HG03575 (cell line): Measurements from ENCODE around the gene GABRR1.
"Not testable (repeated sequence)": the region's sequence is repeated elsewhere in the genome, so short reads cannot be mapped to it uniquely, and the experiment has no call there.

Source experiments
- ATAC-seq: cut with Tn5 transposase; IDR thresholded peaks from one replicate; pipeline ENCODE4 v1.9.1; 2021; ENCODE audit not compliant: unreplicated experiment, insufficient number of reproducible peaks, low FRiP score; ENCODE audit errors: extremely low read depth

GABRR1 gene

DNA sequence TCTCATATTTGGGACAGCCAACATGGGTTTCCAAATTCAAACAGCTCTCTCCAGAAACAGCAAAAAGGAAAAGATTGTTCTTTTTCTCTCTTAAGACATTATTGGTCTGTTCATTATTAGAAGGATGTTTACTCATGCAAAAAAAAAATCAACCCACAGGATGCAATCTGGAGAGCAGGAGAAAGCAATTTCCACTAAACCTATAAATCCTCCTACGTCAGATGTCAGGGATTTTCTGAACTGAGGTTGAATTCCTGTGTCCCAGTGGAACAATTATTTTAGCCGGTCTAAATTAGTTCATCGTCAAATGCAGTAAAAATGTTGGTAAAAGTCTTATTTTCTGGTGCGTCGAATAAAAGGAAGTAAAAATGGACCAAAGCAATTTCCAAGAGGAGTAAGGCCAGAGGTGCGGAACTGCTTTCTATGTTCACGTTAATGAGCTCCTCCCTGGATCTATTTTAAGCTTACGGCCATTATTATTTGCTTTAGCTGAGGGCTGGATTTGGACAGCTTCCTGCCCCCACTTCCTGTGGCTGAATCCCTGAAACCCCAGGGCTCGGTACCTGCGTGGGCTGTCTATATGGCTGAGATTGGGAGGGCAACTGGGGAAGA, at the start of gene GABRR1:
TSS of gene GABRR1 (minus strand) at position 60 of the 612 bp plus-strand sequence. CDS start at position 24, 36 bp downstream.
- no peak for ATAC-seq

DNA sequence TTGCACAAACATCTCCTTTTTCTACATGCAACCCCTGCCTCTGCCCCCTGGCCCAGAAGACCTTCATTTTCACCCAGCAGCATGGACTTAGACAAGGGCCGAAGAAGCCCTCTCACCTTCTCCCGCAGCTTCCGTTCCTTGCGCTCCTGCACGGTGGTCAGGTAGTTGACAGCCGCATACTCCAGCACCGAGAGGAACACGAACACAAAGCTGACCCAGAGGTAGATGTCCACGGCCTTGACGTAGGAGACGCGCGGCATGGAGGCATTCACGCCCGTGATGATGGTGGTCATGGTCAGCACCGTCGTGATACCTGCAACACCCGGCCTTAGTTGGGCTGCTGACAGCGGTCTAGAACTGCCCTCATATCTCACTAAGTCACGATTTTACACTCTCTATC, 47.1 kb upstream of the GABRR1 start:
- ATAC-seq = no peak

DNA sequence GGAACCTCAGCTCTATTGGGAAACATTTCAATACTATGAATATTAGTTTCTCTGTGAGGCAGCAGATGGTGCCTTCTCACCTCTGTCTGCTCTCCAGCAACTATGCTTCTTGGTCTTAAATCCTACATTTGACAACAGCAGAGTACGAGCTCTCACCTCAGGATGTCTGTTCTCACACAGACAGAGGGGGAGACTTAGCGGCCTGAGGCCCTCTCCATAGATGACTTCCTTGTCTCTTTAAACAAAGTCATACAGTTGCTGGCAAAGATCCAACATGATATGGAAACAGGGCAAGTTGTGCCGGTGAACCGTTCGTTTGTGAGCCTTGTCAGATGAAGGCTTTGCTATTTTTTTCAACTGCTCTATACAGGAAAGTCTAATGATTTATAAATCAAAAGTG, 43.7 kb upstream of the GABRR1 start:
- ATAC-seq = no peak

DNA sequence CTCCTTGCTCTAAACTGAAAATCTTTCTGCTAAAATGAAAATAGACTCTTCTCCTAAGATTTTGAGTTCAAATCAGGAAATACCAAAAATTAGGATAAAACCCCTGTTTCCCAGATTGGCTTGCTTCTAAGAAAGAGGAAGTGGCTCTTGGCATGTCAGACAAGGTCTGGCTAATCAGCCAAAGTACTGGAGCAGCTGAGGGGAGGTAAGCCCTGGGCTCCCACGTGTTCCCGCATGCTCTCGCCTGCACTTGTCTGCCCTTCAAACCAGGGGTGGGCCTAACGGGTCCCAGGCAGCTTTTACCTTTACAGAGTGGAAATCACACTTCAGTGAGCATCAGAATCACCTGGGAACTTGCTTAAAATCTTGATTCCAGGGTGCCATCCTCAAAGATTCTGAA, 43.2 kb upstream of the GABRR1 start:
- ATAC-seq = no peak

DNA sequence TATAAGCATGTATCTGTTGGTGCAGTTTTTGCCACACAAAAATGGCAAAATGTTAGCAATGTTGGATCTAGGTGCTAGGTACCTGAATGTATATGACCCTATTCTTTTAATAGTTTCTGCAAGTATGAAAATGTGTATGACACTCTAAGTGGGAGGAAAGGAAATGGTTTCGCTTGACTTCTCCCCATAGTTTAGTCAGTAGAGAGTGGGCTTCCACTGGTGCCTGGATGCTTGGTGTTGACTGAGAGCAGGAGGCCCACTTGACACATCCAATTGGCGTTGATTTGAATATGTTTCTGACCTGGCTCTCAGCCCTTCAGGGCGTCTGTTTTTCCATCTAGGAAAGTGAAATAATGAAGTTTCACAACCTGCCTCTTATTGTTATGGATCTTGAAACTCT, 41.8 kb upstream of the GABRR1 start:
- ATAC-seq = peak; percentile 77

DNA sequence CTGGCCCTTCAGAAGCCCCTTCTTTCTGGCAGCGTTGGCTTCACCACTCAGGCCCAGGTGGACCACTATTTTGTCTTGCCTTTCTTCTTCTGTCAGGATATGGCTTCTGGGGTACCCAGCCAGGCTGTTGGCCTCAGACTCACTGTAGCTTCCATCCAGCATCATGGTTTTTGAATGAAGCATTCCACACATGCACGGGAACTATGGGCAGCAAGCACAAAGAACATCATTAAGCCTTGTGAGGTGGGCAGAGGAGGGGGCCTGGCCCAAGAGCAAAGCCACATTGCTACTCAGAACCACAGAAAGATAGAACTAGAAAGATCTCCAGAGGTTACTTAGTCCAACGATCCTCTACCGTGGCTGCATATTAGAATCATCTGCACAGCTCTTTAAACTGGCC, 40.6 kb upstream of the GABRR1 start:
- no peak for ATAC-seq

DNA sequence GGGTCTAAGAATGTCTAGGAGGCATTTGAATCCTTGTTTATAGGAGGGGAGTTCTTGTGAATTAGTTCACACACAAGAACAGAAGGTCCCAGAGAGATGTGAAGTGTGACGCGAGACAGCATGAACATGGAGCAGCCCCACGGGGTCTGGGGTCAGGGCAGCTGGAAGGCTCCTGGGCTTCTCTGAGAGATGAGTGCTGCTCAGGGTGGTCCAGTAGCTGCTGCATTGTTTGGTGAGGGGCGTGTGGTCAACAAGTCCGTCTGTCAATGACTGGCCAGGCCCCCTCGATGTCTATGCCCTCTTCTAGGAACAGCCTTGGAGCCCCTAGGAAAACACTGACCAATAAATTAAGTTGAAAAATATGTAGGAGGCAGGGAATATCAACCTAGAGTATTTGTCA, 40.2 kb upstream of the GABRR1 start:
- ATAC-seq = no peak

DNA sequence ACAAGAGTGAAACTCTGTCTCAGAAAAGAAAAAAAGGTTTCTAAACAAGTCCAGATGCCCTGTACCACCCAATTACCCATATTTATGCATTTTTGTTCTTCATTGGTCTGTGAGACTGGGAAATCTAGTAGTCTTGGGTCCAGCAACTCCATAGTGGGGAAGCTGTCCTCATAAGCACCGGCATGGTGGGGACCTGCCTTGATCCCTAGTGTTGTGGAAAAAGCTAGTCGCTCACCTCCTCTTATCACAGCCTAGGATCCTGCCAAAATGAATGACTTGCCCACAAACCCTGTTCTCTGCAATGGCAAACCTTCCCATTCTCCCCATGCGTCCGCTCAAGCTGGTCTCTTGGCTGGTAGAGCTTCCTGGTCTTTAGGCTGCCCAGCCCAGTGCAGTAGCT, 38.3 kb upstream of the GABRR1 start:
- no peak for ATAC-seq

DNA sequence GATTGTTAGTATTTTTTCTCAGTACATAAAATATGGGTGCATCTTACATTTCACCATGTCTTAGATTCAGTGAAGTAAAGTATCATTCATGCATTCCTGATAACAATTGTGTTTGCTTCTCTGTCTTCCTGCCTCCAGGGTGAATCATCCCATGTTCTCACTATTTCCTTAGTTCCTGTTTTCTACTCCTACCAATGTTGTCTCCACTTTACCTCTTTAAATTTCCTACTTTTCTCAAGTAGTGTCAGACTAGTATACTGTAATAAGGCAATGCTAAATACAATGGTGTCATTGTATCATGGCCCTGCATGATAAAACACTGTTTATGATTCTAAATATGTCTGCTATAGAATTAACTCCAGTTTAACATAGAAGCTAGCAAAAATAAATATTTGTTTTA, 37.4 kb upstream of the GABRR1 start:
- ATAC-seq = no peak

DNA sequence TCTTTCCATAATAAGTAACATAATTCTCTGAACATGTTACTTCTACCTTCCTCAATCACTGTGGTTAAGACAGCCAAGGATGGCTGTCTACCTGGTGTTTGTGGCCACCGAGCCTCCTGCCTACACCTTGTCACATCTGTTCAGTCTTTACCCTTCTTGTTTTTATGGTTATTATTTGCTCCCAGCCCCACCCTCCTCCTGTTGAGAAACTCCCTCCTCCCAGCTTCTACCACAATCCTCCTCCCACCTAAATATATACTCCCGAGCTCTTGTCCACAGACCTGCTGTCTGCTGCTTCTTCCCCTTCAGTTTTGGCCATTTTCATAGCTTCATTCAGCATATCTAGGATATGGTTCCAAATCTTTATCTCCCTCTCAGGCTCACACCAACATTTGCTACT, 35.7 kb upstream of the GABRR1 start:
- ATAC-seq = no peak

DNA sequence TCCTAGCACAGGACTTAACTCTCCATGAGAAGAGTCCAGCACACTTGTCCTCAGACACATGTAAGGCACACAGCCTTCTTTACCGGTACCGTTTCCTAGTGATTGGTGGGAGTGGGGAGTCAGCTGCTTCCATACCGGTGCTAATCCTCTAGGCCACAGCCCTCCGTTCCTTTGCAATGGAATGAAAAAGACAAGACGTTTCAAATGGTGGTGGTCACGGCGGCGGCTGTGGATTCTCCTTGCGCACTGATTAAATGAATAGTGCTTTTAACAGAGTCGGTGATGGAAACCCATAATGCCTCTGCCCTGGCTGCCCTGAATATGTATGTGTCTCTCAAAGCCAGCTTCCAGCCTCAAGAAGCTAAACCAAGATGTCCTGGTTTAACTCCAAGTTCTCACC, 34.8 kb upstream of the GABRR1 start:
- no peak for ATAC-seq

DNA sequence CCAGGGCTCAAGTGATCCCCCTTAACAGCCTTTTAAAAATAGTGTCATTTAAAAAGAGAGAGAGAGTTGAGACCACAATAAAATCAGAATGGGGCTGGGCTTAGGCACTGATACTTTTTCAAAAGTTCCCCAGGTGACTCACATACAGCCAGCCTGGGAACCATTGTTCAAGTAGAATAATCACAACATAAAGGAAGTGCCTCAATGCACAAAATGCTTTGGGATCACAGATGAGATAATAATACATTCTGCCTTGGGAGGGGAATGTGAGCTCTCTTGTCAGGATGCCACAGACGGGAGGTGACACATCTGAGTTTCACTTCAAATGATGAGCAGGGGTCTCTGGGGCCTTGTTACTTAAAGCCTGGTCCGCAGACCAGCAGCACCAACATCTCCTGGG, 34.0 kb upstream of the GABRR1 start:
- ATAC-seq = no peak

DNA sequence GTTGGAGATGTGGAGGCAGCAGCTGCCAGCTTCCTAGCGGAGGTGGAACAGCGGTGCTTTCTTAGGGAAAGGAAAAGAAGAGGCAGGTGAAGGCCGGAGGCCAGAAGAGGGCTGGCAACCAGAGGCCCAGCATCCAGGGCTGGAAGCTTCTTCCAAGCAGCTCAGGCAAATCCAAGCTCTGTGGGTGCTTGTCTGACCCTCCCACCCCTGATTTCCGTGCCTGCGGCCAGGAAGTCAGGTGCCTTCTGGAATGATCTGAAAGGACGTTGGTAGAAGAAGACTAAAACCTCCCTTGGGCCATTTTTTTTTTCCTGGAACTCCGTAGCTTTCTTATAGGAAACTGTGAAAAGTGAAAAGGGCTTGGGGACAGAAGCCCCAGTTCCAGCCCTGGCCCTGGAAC, 33.1 kb upstream of the GABRR1 start:
- no peak for ATAC-seq

DNA sequence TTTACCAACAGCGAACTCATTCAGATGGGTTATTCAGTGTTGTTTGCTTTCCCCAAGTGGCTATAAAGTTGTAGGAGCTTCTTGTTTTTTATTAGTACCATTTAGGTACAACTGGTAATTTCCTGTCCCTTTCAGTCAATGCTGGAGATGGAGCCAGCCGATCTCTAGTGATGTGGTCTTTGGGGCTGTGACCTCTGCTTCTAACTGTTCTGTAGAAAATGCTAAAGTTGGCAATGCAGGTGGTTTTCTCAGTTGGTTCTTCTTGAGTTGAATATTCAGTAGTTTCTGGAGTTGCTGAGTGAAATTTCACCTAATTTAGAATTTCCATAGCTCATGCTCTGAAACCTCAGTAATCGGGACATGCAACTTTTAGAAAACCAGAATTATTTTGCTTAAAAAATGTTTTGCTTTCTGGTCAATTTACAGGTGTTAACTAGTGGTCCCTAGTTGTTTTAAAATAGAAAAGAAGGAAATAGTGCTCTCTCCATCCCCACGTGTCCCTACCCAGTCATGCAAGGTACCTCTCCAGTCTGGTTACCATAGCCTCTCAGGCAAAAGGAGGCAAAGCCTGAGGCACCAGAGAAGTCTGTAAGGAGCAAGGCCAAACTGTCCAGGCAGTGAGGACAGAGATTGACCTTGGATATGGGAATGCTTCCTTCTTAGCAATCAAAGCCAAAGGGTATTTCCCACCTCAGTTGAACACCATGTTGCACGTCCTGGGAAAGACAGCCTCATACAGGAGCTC, 27.3 kb upstream of the GABRR1 start:
- ATAC-seq = no peak

DNA sequence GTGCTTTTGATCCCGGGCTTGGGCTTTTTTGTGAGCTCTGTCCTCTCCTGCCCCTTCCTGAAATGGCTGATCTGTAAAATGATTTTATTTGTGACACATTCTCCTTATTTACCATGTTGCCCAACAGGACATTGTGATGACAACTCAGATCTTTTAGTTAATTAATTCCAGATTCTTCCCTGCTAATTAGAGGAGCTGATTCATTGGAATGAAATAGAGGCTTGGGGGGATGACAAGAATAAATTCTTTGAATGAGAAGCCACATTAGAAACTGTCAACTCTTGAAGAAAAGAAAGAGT, 26.1 kb upstream of the GABRR1 start:
- no peak for ATAC-seq

DNA sequence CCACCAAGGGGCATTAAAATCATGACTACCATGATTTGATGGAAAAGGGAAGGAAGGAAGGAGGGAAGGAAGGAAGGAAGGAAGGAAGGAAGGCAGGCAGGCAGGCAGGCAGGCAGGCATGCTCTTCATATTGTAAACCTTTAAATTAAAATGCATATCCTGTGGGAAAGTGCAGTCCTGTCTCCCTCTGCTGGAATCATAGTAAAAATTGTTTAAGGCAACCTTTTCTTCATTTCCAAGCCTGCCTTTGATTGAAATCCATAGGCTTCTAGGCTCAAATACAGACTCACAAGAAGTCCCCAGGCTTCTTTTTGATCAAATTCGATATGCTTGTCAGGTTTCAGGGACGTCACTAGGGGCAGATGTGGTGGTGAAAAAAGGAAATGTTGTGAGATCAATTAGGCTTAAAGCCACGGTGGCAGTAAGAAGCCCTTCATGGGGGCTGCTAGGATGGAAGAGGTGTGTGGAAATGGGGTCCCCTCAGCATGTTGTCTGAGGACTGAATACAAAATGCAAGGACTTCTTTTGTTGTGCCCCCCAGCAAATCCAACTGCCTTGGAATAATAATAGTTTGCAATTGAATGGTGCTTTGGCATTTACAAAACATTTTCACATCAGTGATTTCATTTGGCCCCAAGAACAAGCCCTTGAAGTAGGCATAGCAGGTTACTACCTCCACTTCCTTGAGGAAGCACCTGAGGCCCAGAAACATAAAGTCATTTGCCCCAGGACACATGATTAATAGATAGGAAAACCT, 25.6 kb upstream of the GABRR1 start:
- ATAC-seq = no peak

DNA sequence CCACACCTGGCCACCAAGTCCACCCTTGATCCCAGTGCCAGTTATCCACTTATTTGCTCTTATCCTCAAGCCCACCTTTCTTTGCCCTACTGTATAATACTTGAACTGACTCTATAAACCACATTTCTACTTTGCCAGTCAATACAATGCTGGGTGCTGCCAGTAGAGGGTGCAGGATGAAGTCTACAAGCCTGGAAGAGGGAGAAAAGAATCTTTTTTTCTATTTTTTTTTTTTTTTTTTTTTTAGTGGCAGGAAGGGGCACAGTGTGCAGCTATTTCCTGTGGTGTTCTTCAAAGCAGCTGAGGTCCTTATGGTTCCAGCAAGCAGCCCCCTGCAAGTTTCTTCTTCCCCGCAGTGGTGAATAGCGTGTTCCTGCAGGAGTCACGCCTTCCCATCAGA, 22.2 kb upstream of the GABRR1 start:
- no peak for ATAC-seq

DNA sequence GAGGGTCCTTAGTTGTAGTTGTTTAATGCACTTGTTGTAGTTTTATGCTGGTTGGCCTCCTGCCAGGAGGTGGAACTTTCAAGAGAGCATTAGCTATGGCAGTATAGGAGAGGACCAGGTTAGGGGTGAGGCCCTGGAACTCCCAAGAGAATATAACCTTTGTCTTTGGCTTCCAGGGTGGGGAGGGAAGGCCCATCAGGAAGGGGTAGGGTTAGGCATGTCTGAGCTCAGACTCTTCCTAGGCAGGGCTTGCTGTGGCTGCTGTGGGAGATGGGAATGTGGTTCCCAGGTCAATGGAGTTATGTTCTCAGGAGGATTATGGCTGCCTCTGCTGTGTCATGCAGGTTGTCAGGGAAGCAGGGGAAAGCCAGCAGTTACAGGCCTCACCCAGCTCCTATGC, 20.0 kb upstream of the GABRR1 start:
- no peak for ATAC-seq

DNA sequence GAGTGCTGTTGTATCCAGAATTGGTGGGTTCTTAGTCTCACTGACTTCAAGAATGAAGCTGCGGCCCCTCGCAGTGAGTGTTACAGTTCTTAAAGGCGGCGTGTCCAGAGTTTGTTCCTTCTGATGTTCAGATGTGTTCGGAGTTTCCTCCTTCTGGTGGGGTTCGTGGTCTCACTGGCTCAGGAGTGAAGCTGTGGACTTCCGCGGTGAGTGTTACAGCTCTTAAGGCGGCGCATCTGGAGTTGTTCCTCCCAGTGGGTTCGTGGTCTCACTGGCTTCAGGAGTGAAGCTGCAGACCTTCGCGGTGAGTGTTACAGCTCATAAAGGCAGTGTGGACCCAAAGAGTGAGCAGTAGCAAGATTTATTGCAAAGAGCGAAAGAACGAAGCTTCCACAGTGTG, 16.4 kb upstream of the GABRR1 start:
- not testable (repeated sequence) for ATAC-seq

DNA sequence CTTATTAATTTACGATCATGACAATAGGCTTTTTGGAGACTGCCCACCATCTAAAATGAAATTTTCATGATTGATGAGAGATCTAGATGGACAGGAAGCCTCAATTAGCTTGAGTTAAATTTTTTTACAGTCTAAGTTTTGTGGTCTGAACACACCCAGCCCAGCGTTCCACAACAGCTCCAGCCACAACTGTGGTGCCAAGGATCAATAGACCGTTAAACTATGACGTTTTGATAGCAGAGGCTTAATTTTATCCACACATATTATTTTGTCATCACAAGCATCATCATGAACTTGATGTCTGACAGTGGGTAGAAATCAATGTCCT, 5.5 kb upstream of the GABRR1 start:
- no peak for ATAC-seq
